H9 (cell line): ENCODE measurements around the gene NF1. TPM values are rescaled to one million over a fixed set of nuclear protein-coding genes. Genes with fewer than 3 reads are reported as not detected.
A peak's percentile ranks its signal among the peaks of the same experiment; 100 is the strongest.

Experiments
- DNase-seq: peaks from one replicate; pipeline ENCODE4 v3.0.0-alpha.2; 2017
- H2AFZ ChIP-seq: one replicate; pipeline ENCODE4 v1.6.1; 2013; ENCODE audit warnings: mild to moderate bottlenecking, low read length, control low read depth, moderate library complexity
- H2AK5ac ChIP-seq: 2 replicates; pipeline ENCODE4 v1.6.1; 2013; ENCODE audit warnings: low read length, control low read depth, mixed read lengths; ENCODE audit not compliant: insufficient read length
- H2BK120ac ChIP-seq: one replicate; pipeline ENCODE4 v1.6.1; 2013; ENCODE audit warnings: low read depth, mild to moderate bottlenecking, low read length, control low read depth, inconsistent platforms; ENCODE audit not compliant: poor library complexity, severe bottlenecking
- H2BK12ac ChIP-seq: 2 replicates; pipeline ENCODE4 v1.6.1; 2013; ENCODE audit warnings: low read length, control low read depth, mixed read lengths, low read depth; ENCODE audit not compliant: insufficient read length
- H2BK15ac ChIP-seq: 2 replicates; pipeline ENCODE4 v1.6.1; 2013; ENCODE audit warnings: low read depth, low read length, control low read depth
- H2BK20ac ChIP-seq: one replicate; pipeline ENCODE4 v1.6.1; 2013; ENCODE audit warnings: low read depth, mild to moderate bottlenecking, low read length, control low read depth, inconsistent platforms; ENCODE audit not compliant: poor library complexity, severe bottlenecking
- H2BK5ac ChIP-seq: 2 replicates; pipeline ENCODE4 v1.6.1; 2013; ENCODE audit warnings: low read length, control low read depth, mixed read lengths; ENCODE audit not compliant: insufficient read length
- H3K14ac ChIP-seq: 2 replicates; pipeline ENCODE4 v1.6.1; 2013; ENCODE audit warnings: low read length, control low read depth; ENCODE audit not compliant: insufficient read depth
- H3K18ac ChIP-seq: 2 replicates; pipeline ENCODE4 v1.6.1; 2013; ENCODE audit warnings: low read depth, mild to moderate bottlenecking, mixed read lengths, low read length, control low read depth; ENCODE audit not compliant: insufficient read length
- H3K23ac ChIP-seq: 2 replicates; pipeline ENCODE4 v1.6.1; 2013; ENCODE audit warnings: low read length, control low read depth, mixed read lengths, low read depth; ENCODE audit not compliant: insufficient read length
- H3K23me2 ChIP-seq: 2 replicates; pipeline ENCODE4 v1.6.1; 2013; ENCODE audit warnings: low read depth, mild to moderate bottlenecking, mixed read lengths, low read length, control low read depth; ENCODE audit not compliant: insufficient read length, poor library complexity, severe bottlenecking
- H3K27ac ChIP-seq: 2 replicates; pipeline ENCODE4 v1.5.1; 2013; ENCODE audit warnings: low read length, control low read depth, mixed read lengths, low read depth; ENCODE audit not compliant: insufficient read length
- H3K27me3 ChIP-seq: 2 replicates; pipeline ENCODE4 v1.6.1; 2013; ENCODE audit warnings: low read length, control low read depth, inconsistent platforms; ENCODE audit not compliant: insufficient read depth
- H3K4ac ChIP-seq: 2 replicates; pipeline ENCODE4 v1.6.1; 2013; ENCODE audit warnings: low read depth, mild to moderate bottlenecking, control low read depth, inconsistent platforms, low read length, moderate library complexity
- H3K4me1 ChIP-seq: 2 replicates; pipeline ENCODE4 v1.6.1; 2013; ENCODE audit warnings: low read length, control low read depth, inconsistent platforms; ENCODE audit not compliant: insufficient read depth
- H3K4me2 ChIP-seq: 2 replicates; pipeline ENCODE4 v1.6.1; 2013; ENCODE audit warnings: low read length, control low read depth, mixed read lengths; ENCODE audit not compliant: insufficient read length, insufficient read depth
- H3K56ac ChIP-seq: 2 replicates; pipeline ENCODE4 v1.6.1; 2013; ENCODE audit warnings: low read depth, mild to moderate bottlenecking, mixed read lengths, low read length, control low read depth; ENCODE audit not compliant: insufficient read length
- H3K79me1 ChIP-seq: 2 replicates; pipeline ENCODE4 v1.6.1; 2013; ENCODE audit warnings: low read depth, mild to moderate bottlenecking, moderate library complexity, low read length, control low read depth, inconsistent platforms; ENCODE audit not compliant: insufficient read depth, poor library complexity, severe bottlenecking
- H3K79me2 ChIP-seq: 2 replicates; pipeline ENCODE4 v1.6.1; 2013; ENCODE audit warnings: low read length, control low read depth, inconsistent platforms; ENCODE audit not compliant: insufficient read depth
- H3K9ac ChIP-seq: 2 replicates; pipeline ENCODE4 v1.6.1; 2013; ENCODE audit warnings: low read length, control low read depth, mixed read lengths; ENCODE audit not compliant: insufficient read length; ENCODE audit errors: extremely low read depth
- H3K9me3 ChIP-seq: one replicate; pipeline ENCODE4 v1.6.1; 2013; ENCODE audit warnings: low read depth, low read length, inconsistent platforms; ENCODE audit not compliant: control insufficient read depth
- H3T11ph ChIP-seq: one replicate; pipeline ENCODE4 v1.6.1; 2013; ENCODE audit warnings: mild to moderate bottlenecking, low read length, control low read depth, inconsistent platforms
- H4K20me1 ChIP-seq: one replicate; pipeline ENCODE4 v1.6.1; 2013; ENCODE audit not compliant: control insufficient read depth, insufficient read length, insufficient read depth
- H4K5ac ChIP-seq: 2 replicates; pipeline ENCODE4 v1.6.1; 2013; ENCODE audit warnings: low read depth, mild to moderate bottlenecking, mixed read lengths, low read length, control low read depth; ENCODE audit not compliant: insufficient read length
- H4K8ac ChIP-seq: replicated peaks from 2 replicates; pipeline ENCODE4 v1.6.1; 2013; ENCODE audit warnings: low read length, control low read depth, mixed read lengths, low read depth; ENCODE audit not compliant: insufficient read length
- H4K91ac ChIP-seq: 2 replicates; pipeline ENCODE4 v1.6.1; 2013; ENCODE audit warnings: low read depth, mild to moderate bottlenecking, moderate library complexity, mixed read lengths, low read length, control low read depth; ENCODE audit not compliant: insufficient read length
- H3K27ac Mint-ChIP-seq, 3 experiments: 2 replicates in 2 of 3; 3 replicates in 1 of 3; pipeline ENCODE4 v1.8.0; 2020 to 2021; ENCODE audit warnings: mixed read lengths in 3 of 3, mild to moderate bottlenecking in 1 of 3, moderate library complexity in 1 of 3
- H3K27me3 Mint-ChIP-seq: 2 replicates; pipeline ENCODE4 v1.8.0; 2021; ENCODE audit warnings: low read depth, mild to moderate bottlenecking, moderate library complexity, mixed read lengths
- H3K36me3 Mint-ChIP-seq, 3 experiments: 2 replicates in 2 of 3; 3 replicates in 1 of 3; pipeline ENCODE4 v1.8.0; 2020 to 2021; ENCODE audit warnings: low read depth in 3 of 3, mixed read lengths in 3 of 3; ENCODE audit not compliant: insufficient read depth in 1 of 3
- H3K4me1 Mint-ChIP-seq, 2 experiments: 2 replicates each; pipeline ENCODE4 v1.8.0; 2020; ENCODE audit warnings: mixed read lengths in 2 of 2
- H3K4me3 Mint-ChIP-seq, 2 experiments: 2 replicates in 1 of 2; 3 replicates in 1 of 2; pipeline ENCODE4 v1.8.0; 2020 to 2021; ENCODE audit warnings: mild to moderate bottlenecking in 2 of 2, mixed read lengths in 2 of 2, moderate library complexity in 1 of 2
- H3K9me3 Mint-ChIP-seq, 2 experiments: 2 replicates in 1 of 2; 3 replicates in 1 of 2; pipeline ENCODE4 v1.8.0; 2020; ENCODE audit warnings: mild to moderate bottlenecking in 2 of 2, mixed read lengths in 2 of 2, moderate library complexity in 1 of 2
- CTCF ChIP-seq: fragments of 200-600 bp; sonication (generic); conservative IDR thresholded peaks from 3 replicates; pipeline ENCODE4 v1.8.0; 2021; ENCODE audit warnings: antibody characterized with exemption, mild to moderate bottlenecking
- WGBS: extraction: QIAGEN DNeasy Blood & Tissue Kit; methylation state at CpG from one replicate; pipeline ENCODE4 v1.1.7; 2013; ENCODE audit warnings: missing lambda C conversion rate, low lambda C conversion rate, mixed read lengths; ENCODE audit not compliant: insufficient read length; ENCODE audit errors: extremely low coverage; 5-methylcytosine and 5-hydroxymethylcytosine counted together
- total RNA-seq: library from RNA; stranded (reverse); gene quantifications from 2 replicates; pipeline ENCODE4 v1.2.1, GENCODE V29; 2021

Gene NF1
- total RNA-seq, 1 experiment from 2014 or later: 38.1 TPM

DNA sequence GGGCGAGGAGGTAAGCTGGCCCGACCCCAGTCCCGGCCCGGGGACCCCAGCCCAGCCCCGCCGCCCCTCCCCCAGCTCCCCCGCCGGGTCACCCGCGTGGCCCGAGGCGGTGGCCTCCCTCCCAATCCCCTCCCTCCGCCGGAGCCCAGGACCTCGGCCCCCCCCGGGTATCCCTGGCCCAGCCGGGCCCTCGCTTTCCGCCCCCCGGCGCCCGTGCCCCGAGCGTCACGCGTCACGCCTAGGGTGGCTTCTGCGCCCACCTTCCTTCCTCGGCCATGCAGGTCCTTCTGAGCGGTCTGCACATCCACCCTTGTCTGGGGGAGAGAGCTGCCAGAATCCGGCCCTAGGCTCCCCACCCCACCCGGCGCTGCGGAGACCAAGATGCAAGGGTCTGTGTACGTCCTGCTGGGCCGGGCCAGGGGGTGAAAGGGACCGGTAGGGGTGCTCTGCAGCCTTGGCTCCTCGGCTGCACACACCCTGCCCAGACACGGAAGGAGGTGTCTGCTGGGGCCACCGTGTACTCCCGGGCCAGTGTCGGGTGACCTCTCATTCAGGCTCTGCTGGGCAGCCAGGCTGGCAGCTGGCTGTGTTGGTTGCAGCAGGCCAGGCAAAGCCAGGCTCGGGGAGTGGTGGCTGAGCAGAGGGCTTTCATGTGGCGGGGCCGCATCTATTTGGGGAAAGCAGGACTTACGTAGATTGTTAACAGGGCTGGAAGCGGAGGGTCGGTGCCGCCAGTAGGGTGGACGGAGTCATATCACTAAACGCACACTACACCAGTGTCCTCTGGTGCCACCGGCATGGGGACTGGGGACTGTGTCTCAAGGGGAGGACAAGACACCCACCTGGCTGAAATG lies 297.5 kb downstream of the NF1 start:
- no peak overlapping the region for H4K91ac ChIP-seq
- H3T11ph ChIP-seq: no peak overlapping the region
- H3K14ac ChIP-seq: no peak overlapping the region; the same call in 1 of the 2 replicates
- DNase-seq: peak; percentile 48
- H4K5ac ChIP-seq: no peak overlapping the region
- WGBS: no CpG with 5 or more reads among the region's 52 CpGs
- H3K27me3 ChIP-seq: no peaks in the 10 kb centered on the region; the same call in 1 of the 2 replicates
- no peak overlapping the region for H2AFZ ChIP-seq
- no peaks in the 10 kb centered on the region for H3K9me3 ChIP-seq
- H3K9ac ChIP-seq: no peak overlapping the region
- no peaks in the 10 kb centered on the region for H3K79me1 ChIP-seq
- no peak overlapping the region for H3K56ac ChIP-seq
- no peak overlapping the region for H2AK5ac ChIP-seq
- H3K23ac ChIP-seq: no peak overlapping the region
- peaks cover 3% of the 10 kb centered on the region for H4K20me1 ChIP-seq
- peaks cover 3% of the 10 kb centered on the region; the same call in 1 of the 2 replicates for H3K4me1 ChIP-seq
- no peak overlapping the region for H3K27ac ChIP-seq
- Mint-ChIP-seq H3K4me3 (peak overlapping the region; percentile 60 to 80), H3K27me3 (peaks cover 56% of the 10 kb centered on the region), H3K4me1 (peaks cover 18% of the 10 kb centered on the region in 2 experiments), H3K9me3 (no peaks in the 10 kb centered on the region), H3K27ac (no peak overlapping the region), H3K36me3 (peaks cover 0 to 1% (median 0%) of the 10 kb centered on the region in 3 experiments; a peak in 2 of 7 replicates)
- no peak overlapping the region for H2BK120ac ChIP-seq
- TF ChIP-seq CTCF: no peak
- no peak overlapping the region for H4K8ac ChIP-seq
- no peak overlapping the region for H2BK15ac ChIP-seq
- H2BK12ac ChIP-seq: no peak overlapping the region
- no peaks in the 10 kb centered on the region for H3K79me2 ChIP-seq
- H3K18ac ChIP-seq: no peak overlapping the region
- H3K4me2 ChIP-seq: peak overlapping the region; percentile 28
- no peak overlapping the region for H3K4ac ChIP-seq
- H3K23me2 ChIP-seq: peaks cover 13% of the 10 kb centered on the region
- H2BK5ac ChIP-seq: no peak overlapping the region
- no peak overlapping the region for H2BK20ac ChIP-seq
